ENCODE results near the gene EFTUD2.

DNA sequence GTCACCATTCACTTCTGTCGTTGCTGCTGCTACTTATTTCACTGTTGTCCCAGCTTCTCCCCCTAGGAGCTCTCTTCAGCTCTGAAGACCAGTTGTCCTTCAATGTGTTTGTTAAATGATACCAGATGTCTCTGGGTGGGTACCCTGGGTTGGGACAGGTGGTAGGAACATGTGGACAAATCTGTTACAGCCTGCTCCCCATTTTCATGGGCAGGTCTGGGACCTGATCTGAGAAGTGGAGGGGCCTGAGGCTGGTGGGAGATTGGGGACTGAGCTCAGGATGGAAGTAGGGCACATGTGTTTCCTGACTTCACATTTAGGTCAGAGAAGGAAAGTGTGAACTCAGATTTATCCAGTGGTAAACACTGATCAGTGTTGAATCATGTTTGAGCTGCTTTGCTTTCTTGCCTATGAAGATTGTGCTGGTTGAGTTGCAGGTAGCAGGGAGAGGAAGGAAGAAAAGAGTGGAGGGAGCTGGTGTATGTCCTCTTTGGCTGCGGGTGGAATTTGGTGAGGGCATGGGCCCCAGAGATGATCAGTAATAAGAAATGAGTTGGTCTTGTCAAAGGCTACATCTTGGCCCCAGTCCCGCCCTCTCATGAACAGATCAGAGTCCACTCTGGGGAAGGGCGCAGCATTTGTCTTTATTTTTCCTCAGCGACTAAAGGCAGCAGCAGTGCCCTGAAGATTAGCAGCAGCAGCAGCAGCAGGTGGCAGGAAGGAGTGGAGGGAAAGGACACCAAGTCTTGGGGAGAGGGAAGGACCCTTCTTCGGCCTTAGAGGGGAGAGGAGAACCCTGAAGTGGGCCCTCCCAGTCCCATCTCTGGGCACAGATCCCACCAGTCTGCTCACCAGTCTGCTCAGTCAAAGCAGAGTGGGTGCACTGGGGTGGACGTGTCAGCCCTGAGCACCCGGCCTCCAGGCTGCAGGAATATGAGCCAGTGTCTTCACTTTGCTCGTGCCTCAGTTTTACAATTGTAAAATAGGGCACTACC is 6.1 kb upstream of the EFTUD2 start:
- TF ChIP-seq, protein P1, sequence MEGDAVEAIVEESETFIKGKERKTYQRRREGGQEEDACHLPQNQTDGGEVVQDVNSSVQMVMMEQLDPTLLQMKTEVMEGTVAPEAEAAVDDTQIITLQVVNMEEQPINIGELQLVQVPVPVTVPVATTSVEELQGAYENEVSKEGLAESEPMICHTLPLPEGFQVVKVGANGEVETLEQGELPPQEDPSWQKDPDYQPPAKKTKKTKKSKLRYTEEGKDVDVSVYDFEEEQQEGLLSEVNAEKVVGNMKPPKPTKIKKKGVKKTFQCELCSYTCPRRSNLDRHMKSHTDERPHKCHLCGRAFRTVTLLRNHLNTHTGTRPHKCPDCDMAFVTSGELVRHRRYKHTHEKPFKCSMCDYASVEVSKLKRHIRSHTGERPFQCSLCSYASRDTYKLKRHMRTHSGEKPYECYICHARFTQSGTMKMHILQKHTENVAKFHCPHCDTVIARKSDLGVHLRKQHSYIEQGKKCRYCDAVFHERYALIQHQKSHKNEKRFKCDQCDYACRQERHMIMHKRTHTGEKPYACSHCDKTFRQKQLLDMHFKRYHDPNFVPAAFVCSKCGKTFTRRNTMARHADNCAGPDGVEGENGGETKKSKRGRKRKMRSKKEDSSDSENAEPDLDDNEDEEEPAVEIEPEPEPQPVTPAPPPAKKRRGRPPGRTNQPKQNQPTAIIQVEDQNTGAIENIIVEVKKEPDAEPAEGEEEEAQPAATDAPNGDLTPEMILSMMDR (conservative IDR thresholded peaks at IDR 0.05 in 1 of 2, IDR thresholded peaks at IDR 0.05 in 1 of 2; ENCODE audit: extremely low read depth in 1 of 2, insufficient read depth in 1 of 2, low read depth in 1 of 2, low read length in 2 of 2) = no peak
- TF ChIP-seq EZH2 (IDR thresholded peaks at IDR 0.05; ENCODE audit: borderline replicate concordance, low read length) = no peak
